HepG2 (cell line): Measurements from ENCODE around the gene FOLR2. TPM values are rescaled to one million over a fixed set of nuclear protein-coding genes. Genes with fewer than 3 reads are reported as not detected.

Source experiments
- HBP1 ChIP-seq: IDR thresholded peaks from 2 replicates; pipeline ENCODE4 v1.6.1; 2016; ENCODE audit warnings: low read depth, control low read depth
- KDM5A ChIP-seq: fragments of 200-600 bp; sonication (generic); IDR thresholded peaks from 2 replicates; pipeline ENCODE4 v1.7.0; 2018; ENCODE audit warnings: antibody characterized with exemption, mild to moderate bottlenecking, low read length, borderline replicate concordance
- LRRFIP1 ChIP-seq: sonication (generic); formaldehyde crosslinking; conservative IDR thresholded peaks from 2 replicates; pipeline ENCODE4 v1.4.0; 2020; ENCODE audit warnings: missing genetic modification reagents
- PBX3 ChIP-seq: sonication (generic); formaldehyde crosslinking; IDR thresholded peaks from 2 replicates; pipeline ENCODE4 v1.8.1; 2023; ENCODE audit warnings: missing genetic modification reagents, inconsistent platforms, borderline replicate concordance
- ZNF549 ChIP-seq: sonication (generic); formaldehyde crosslinking; IDR thresholded peaks from 2 replicates; pipeline ENCODE4 v1.5.0; 2020; ENCODE audit warnings: missing genetic modification reagents
- ZNF761 ChIP-seq: sonication (generic); formaldehyde crosslinking; conservative IDR thresholded peaks from 2 replicates; pipeline ENCODE4 v1.4.0; 2020; ENCODE audit warnings: mild to moderate bottlenecking, missing genetic modification reagents
- ZNF883 ChIP-seq: sonication (generic); formaldehyde crosslinking; IDR thresholded peaks from 2 replicates; pipeline ENCODE4 v1.5.1; 2020; ENCODE audit warnings: mild to moderate bottlenecking, missing genetic modification reagents; ENCODE audit errors: not compliant biosample characterization
- polyA plus RNA-seq, 8 experiments: library from polyadenylated mRNA; depleted of rRNA in 3 of 8; stranded (reverse) in 7 of 8; unstranded in 1 of 8; fragments of >200 nt; fragmentation: Illumina TruSeq in 4 of 8; extraction: Trizol in 4 of 8; gene quantifications; 2 replicates each; pipeline versions ENCODE4 v1.2.1 to v1.2.3, GENCODE V29; 2011 to 2016; ENCODE audit warnings: low read depth in 4 of 8, missing spikeins in 1 of 8, mixed read lengths in 1 of 8; ENCODE audit not compliant: insufficient read depth in 1 of 8
- total RNA-seq, 5 experiments: library from RNA; depleted of rRNA; stranded (reverse); fragments of >200 nt; fragmentation: Illumina TruSeq; extraction: Trizol; gene quantifications; 2 replicates each; pipeline ENCODE4 v1.2.3, GENCODE V29; 2016; ENCODE audit warnings: low read depth in 1 of 5

FOLR2 gene
- total and polyA plus RNA-seq, 2 of the 13 experiments (the other 11 are each of a cell fraction or from before 2014, with no cell fraction given), result 0.09 TPM; not detected in 1

GRCh38 chr11:72188267-72188666 lies 28.3 kb upstream of the FOLR2 start (continued):
- TF ChIP-seq ZNF761 (CRISPR knock-in tag) (no peak), KDM5A (no peak), PBX3 (CRISPR knock-in tag) (no peak), ZNF883 (CRISPR knock-in tag) (no peak), LRRFIP1 (CRISPR knock-in tag) (no peak), HBP1 (CRISPR knock-in tag) (no peak), ZNF549 (CRISPR knock-in tag) (no peak)
